Neuronal stem cell (in vitro differentiated cells): ENCODE measurements around the gene NOVA1.

Experiments used
- DNase-seq: peaks from one replicate; pipeline ENCODE4 v3.0.0-alpha.2; 2013; ENCODE audit warnings: low spot score
- H2AFZ ChIP-seq: one replicate; pipeline ENCODE4 v1.6.1; 2013; ENCODE audit warnings: mild to moderate bottlenecking, low read length, inconsistent platforms
- H2AK5ac ChIP-seq: 2 replicates; pipeline ENCODE4 v1.6.1; 2013; ENCODE audit warnings: low read depth, mild to moderate bottlenecking, inconsistent platforms, low read length, moderate library complexity, mixed read lengths
- H2BK120ac ChIP-seq: 2 replicates; pipeline ENCODE4 v1.6.1; 2013; ENCODE audit warnings: low read depth, mild to moderate bottlenecking, inconsistent platforms, low read length, moderate library complexity, mixed read lengths
- H2BK12ac ChIP-seq: one replicate; pipeline ENCODE4 v1.6.1; 2013; ENCODE audit warnings: low read length, inconsistent platforms
- H2BK15ac ChIP-seq: 2 replicates; pipeline ENCODE4 v1.6.1; 2013; ENCODE audit warnings: mild to moderate bottlenecking, low read length, inconsistent platforms, mixed read lengths
- H2BK5ac ChIP-seq: one replicate; pipeline ENCODE4 v1.6.1; 2013; ENCODE audit warnings: inconsistent platforms, mild to moderate bottlenecking, low read length, moderate library complexity
- H3K14ac ChIP-seq: one replicate; pipeline ENCODE4 v1.6.1; 2013; ENCODE audit warnings: low read length, inconsistent platforms
- H3K18ac ChIP-seq: 2 replicates; pipeline ENCODE4 v1.6.1; 2013; ENCODE audit warnings: low read length, inconsistent platforms
- H3K23ac ChIP-seq: 2 replicates; pipeline ENCODE4 v1.6.1; 2013; ENCODE audit warnings: low read depth, mild to moderate bottlenecking, mixed read lengths, low read length, inconsistent platforms; ENCODE audit not compliant: poor library complexity
- H3K27ac ChIP-seq: replicated peaks from 3 replicates; pipeline ENCODE4 v1.5.1; 2013; ENCODE audit warnings: low read length, inconsistent platforms
- H3K27me3 ChIP-seq, 3 experiments: 2 replicates each; pipeline ENCODE4 v1.6.1; 2013; ENCODE audit warnings: low read length in 3 of 3, mild to moderate bottlenecking in 2 of 3, inconsistent platforms in 1 of 3, low read depth in 1 of 3, mixed read lengths in 1 of 3, moderate library complexity in 1 of 3; ENCODE audit not compliant: control insufficient read depth in 3 of 3, insufficient read depth in 3 of 3
- H3K36me3 ChIP-seq, 2 donors: replicated peaks in 1 of 2; 2 replicates each; pipeline ENCODE4 v1.6.1; 2013; ENCODE audit warnings: low read length in 2 of 2; ENCODE audit not compliant: control insufficient read depth in 2 of 2, insufficient read depth in 2 of 2
- H3K4ac ChIP-seq: 2 replicates; pipeline ENCODE4 v1.6.1; 2013; ENCODE audit warnings: inconsistent platforms, mild to moderate bottlenecking, low read length, moderate library complexity
- H3K4me1 ChIP-seq, 2 donors: 1 replicate in 1 of 2; 2 replicates in 1 of 2; pipeline ENCODE4 v1.6.1; 2013; ENCODE audit warnings: low read length in 2 of 2, low read depth in 1 of 2; ENCODE audit not compliant: control insufficient read depth in 2 of 2, insufficient read depth in 1 of 2
- H3K4me2 ChIP-seq: one replicate; pipeline ENCODE4 v1.6.1; 2013; ENCODE audit warnings: mild to moderate bottlenecking, low read length, inconsistent platforms; ENCODE audit not compliant: insufficient read depth, poor library complexity, severe bottlenecking
- H3K4me3 ChIP-seq, 2 donors: 2 replicates each; pipeline ENCODE4 v1.5.1; 2013; ENCODE audit warnings: low read length in 2 of 2, mild to moderate bottlenecking in 2 of 2, inconsistent platforms in 1 of 2, moderate library complexity in 1 of 2
- H3K79me1 ChIP-seq: one replicate; pipeline ENCODE4 v1.6.1; 2013; ENCODE audit warnings: low read depth, mild to moderate bottlenecking, inconsistent platforms, low read length, moderate library complexity
- H3K9ac ChIP-seq: one replicate; pipeline ENCODE4 v1.6.1; 2013; ENCODE audit warnings: mild to moderate bottlenecking, low read depth, low read length, inconsistent platforms; ENCODE audit not compliant: poor library complexity
- H3K9me3 ChIP-seq, 2 donors: replicated peaks in 1 of 2; 2 replicates each; pipeline versions ENCODE3 to v1.6.1; 2013; ENCODE audit warnings: low read length in 2 of 2, mild to moderate bottlenecking in 2 of 2, inconsistent platforms in 1 of 2, low read depth in 1 of 2, mixed read lengths in 1 of 2, moderate library complexity in 1 of 2; ENCODE audit not compliant: control insufficient read depth in 2 of 2, insufficient read depth in 1 of 2
- H4K8ac ChIP-seq: one replicate; pipeline ENCODE4 v1.6.1; 2013; ENCODE audit warnings: low read depth, mild to moderate bottlenecking, inconsistent platforms, low read length, moderate library complexity
- H4K91ac ChIP-seq: one replicate; pipeline ENCODE4 v1.6.1; 2013; ENCODE audit warnings: low read length, low read depth, mild to moderate bottlenecking, inconsistent platforms; ENCODE audit not compliant: poor library complexity
- WGBS, 2 donors: extraction: QIAGEN DNeasy Blood & Tissue Kit; methylation state at CpG; one replicate each; pipeline ENCODE4 v1.1.7; 2013; ENCODE audit warnings: missing lambda C conversion rate in 2 of 2, mixed read lengths in 1 of 2; ENCODE audit not compliant: insufficient read length in 2 of 2, insufficient replicate concordance in 1 of 2; ENCODE audit errors: extremely low coverage in 2 of 2; 5-methylcytosine and 5-hydroxymethylcytosine counted together

The NOVA1 gene

GRCh38 chr14:26554069-26554772 lies 43.6 kb downstream of the NOVA1 start:
- H2AK5ac ChIP-seq = no peak overlapping the region
- H2AFZ ChIP-seq = no peak overlapping the region
- no peak overlapping the region for H2BK120ac ChIP-seq
- DNase-seq = no peak
- H3K9ac ChIP-seq = no peak overlapping the region
- WGBS, 2 donors = no CpG with 5 or more reads among the region's 1 CpG
- H3K36me3 ChIP-seq = peaks cover 0 to 17% of the 10 kb centered on the region in 2 donors
- no peaks in the 10 kb centered on the region for H3K4me1 ChIP-seq
- no peak overlapping the region for H2BK15ac ChIP-seq
- H4K8ac ChIP-seq = no peak overlapping the region
- H3K23ac ChIP-seq = no peak overlapping the region
- no peak overlapping the region for H3K27ac ChIP-seq
- H2BK5ac ChIP-seq = no peak overlapping the region
- no peak overlapping the region for H3K14ac ChIP-seq
- no peaks in the 10 kb centered on the region for H3K9me3 ChIP-seq
- no peak overlapping the region for H3K4ac ChIP-seq
- H3K79me1 ChIP-seq = peaks cover 2% of the 10 kb centered on the region
- no peak overlapping the region for H2BK12ac ChIP-seq
- H3K27me3 ChIP-seq = no peaks in the 10 kb centered on the region
- no peak overlapping the region for H3K18ac ChIP-seq
- H4K91ac ChIP-seq = no peak overlapping the region
- no peak overlapping the region for H3K4me3 ChIP-seq
- no peak overlapping the region for H3K4me2 ChIP-seq

GRCh38 chr14:26549571-26549970 lies 48.3 kb downstream of the NOVA1 start:
- H3K14ac ChIP-seq = no peak overlapping the region
- no peak overlapping the region for H4K91ac ChIP-seq
- no peak overlapping the region for H3K18ac ChIP-seq
- no peak overlapping the region for H3K4me3 ChIP-seq
- H3K36me3 ChIP-seq = peaks cover 0 to 44% of the 10 kb centered on the region in 2 donors
- H3K27me3 ChIP-seq = no peaks in the 10 kb centered on the region
- H3K23ac ChIP-seq = no peak overlapping the region
- H2BK15ac ChIP-seq = no peak overlapping the region
- no peak overlapping the region for H3K9ac ChIP-seq
- no peak overlapping the region for H2AK5ac ChIP-seq
- WGBS, 2 donors = no CpG with 5 or more reads among the region's 3 CpGs
- no peak overlapping the region for H2BK5ac ChIP-seq
- H3K4me2 ChIP-seq = no peak overlapping the region
- no peak for DNase-seq
- no peak overlapping the region for H2AFZ ChIP-seq
- no peak overlapping the region for H2BK120ac ChIP-seq
- no peak overlapping the region for H3K4ac ChIP-seq
- no peak overlapping the region for H4K8ac ChIP-seq
- no peaks in the 10 kb centered on the region for H3K4me1 ChIP-seq
- no peak overlapping the region for H3K27ac ChIP-seq
- H3K9me3 ChIP-seq = no peaks in the 10 kb centered on the region
- peaks cover 2% of the 10 kb centered on the region for H3K79me1 ChIP-seq
- no peak overlapping the region for H2BK12ac ChIP-seq

GRCh38 chr14:26548406-26548805 lies 49.4 kb downstream of the NOVA1 start:
- no peak overlapping the region for H2AK5ac ChIP-seq
- no peak overlapping the region for H3K4me3 ChIP-seq
- H2BK12ac ChIP-seq = no peak overlapping the region
- no peak overlapping the region for H2BK5ac ChIP-seq
- DNase-seq = no peak
- H3K4ac ChIP-seq = no peak overlapping the region
- H2BK15ac ChIP-seq = no peak overlapping the region
- no peaks in the 10 kb centered on the region for H3K4me1 ChIP-seq
- H3K18ac ChIP-seq = no peak overlapping the region
- peaks cover 0 to 43% of the 10 kb centered on the region in 2 donors for H3K36me3 ChIP-seq
- H3K9me3 ChIP-seq = no peaks in the 10 kb centered on the region
- no peak overlapping the region for H2AFZ ChIP-seq
- no peak overlapping the region for H3K23ac ChIP-seq
- H4K8ac ChIP-seq = no peak overlapping the region
- H3K14ac ChIP-seq = no peak overlapping the region
- no peak overlapping the region for H3K27ac ChIP-seq
- no peak overlapping the region for H3K4me2 ChIP-seq
- H2BK120ac ChIP-seq = no peak overlapping the region
- H3K9ac ChIP-seq = no peak overlapping the region
- no peaks in the 10 kb centered on the region for H3K27me3 ChIP-seq
- H4K91ac ChIP-seq = no peak overlapping the region
- no peaks in the 10 kb centered on the region for H3K79me1 ChIP-seq

GRCh38 chr14:26538176-26538575 lies 59.7 kb downstream of the NOVA1 start:
- Histone ChIP-seq H2BK15ac (no peak overlapping the region), H3K9ac (no peak overlapping the region), H3K4me1 (no peaks in the 10 kb centered on the region), H3K27ac (no peak overlapping the region), H3K4me3 (no peak overlapping the region), H3K36me3 (peaks cover 2 to 6% of the 10 kb centered on the region in 2 donors), H2AK5ac (no peak overlapping the region), H3K18ac (no peak overlapping the region), H3K23ac (no peak overlapping the region), H3K27me3 (no peaks in the 10 kb centered on the region), H4K91ac (no peak overlapping the region), H2BK120ac (no peak overlapping the region), H2BK12ac (no peak overlapping the region), H3K4ac (no peak overlapping the region), H3K4me2 (no peak overlapping the region), H3K79me1 (peaks cover 2% of the 10 kb centered on the region), H3K9me3 (peaks cover 0 to 6% of the 10 kb centered on the region in 2 donors), H2AFZ (no peak overlapping the region), H4K8ac (no peak overlapping the region), H2BK5ac (no peak overlapping the region), H3K14ac (no peak overlapping the region)
- WGBS, 2 donors = no CpG with 5 or more reads among the region's 1 CpG
- no peak for DNase-seq
